Measurements from ENCODE around the gene LRRC18.

LRRC18 gene

DNA sequence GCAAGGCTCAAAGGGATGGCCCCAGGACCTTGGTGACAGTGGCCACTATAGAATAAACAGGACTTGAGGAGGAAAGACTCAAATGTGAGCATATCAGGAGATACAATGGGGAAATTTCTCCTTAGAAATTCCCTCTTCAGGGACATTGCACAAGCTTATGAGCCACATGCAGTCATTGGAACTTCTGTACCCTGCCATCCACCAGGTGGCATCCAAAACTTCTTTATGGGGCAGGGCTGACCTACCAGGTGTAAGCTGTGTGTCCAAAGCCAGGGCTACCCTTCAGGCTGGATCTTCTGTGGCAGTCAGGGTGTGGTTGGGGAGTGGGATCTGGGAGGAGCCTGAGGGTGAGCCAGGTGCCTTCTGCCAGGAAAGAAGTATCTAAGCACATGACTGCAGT, 36.6 kb upstream of the LRRC18 start:
- TF ChIP-seq, protein P1, sequence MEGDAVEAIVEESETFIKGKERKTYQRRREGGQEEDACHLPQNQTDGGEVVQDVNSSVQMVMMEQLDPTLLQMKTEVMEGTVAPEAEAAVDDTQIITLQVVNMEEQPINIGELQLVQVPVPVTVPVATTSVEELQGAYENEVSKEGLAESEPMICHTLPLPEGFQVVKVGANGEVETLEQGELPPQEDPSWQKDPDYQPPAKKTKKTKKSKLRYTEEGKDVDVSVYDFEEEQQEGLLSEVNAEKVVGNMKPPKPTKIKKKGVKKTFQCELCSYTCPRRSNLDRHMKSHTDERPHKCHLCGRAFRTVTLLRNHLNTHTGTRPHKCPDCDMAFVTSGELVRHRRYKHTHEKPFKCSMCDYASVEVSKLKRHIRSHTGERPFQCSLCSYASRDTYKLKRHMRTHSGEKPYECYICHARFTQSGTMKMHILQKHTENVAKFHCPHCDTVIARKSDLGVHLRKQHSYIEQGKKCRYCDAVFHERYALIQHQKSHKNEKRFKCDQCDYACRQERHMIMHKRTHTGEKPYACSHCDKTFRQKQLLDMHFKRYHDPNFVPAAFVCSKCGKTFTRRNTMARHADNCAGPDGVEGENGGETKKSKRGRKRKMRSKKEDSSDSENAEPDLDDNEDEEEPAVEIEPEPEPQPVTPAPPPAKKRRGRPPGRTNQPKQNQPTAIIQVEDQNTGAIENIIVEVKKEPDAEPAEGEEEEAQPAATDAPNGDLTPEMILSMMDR (IDR thresholded peaks at IDR 0.05; ENCODE audit: low read depth, low read length, poor library complexity, severe bottlenecking): peak; percentile 40
- TF ChIP-seq EZH2phosphoT487 (IDR thresholded peaks at IDR 0.05; ENCODE audit: borderline replicate concordance, low read length): no peak
- H3K27ac ChIP-seq (ENCODE audit: low read depth, low read length): no peak overlapping the region
- no peaks in the 10 kb centered on the region for H3K27me3 ChIP-seq (ENCODE audit: control insufficient read depth, low read length)
- no peaks in the 10 kb centered on the region for H3K9me3 ChIP-seq (ENCODE audit: control insufficient read depth, insufficient read depth, low read length)
- H3K9me2 ChIP-seq (replicated peaks; ENCODE audit: control insufficient read depth, low read length): no peaks in the 10 kb centered on the region
- H3K4me2 ChIP-seq (ENCODE audit: low read length): no peak overlapping the region
- no peaks in the 10 kb centered on the region for H3F3A ChIP-seq (ENCODE audit: control insufficient read depth, insufficient read depth)
- peaks cover 33% of the 10 kb centered on the region for H3K36me3 ChIP-seq (ENCODE audit: control insufficient read depth, low read length)
- H3K4me1 ChIP-seq (ENCODE audit: control insufficient read depth, low read length): no peaks in the 10 kb centered on the region
- no peaks in the 10 kb centered on the region for H4K20me1 ChIP-seq (ENCODE audit: control insufficient read depth, insufficient read depth, low read depth, low read length)
- no peaks in the 10 kb centered on the region for H3K79me2 ChIP-seq (ENCODE audit: control insufficient read depth, low read length)
- H3K4me3 ChIP-seq (ENCODE audit: low read length): no peak overlapping the region

DNA sequence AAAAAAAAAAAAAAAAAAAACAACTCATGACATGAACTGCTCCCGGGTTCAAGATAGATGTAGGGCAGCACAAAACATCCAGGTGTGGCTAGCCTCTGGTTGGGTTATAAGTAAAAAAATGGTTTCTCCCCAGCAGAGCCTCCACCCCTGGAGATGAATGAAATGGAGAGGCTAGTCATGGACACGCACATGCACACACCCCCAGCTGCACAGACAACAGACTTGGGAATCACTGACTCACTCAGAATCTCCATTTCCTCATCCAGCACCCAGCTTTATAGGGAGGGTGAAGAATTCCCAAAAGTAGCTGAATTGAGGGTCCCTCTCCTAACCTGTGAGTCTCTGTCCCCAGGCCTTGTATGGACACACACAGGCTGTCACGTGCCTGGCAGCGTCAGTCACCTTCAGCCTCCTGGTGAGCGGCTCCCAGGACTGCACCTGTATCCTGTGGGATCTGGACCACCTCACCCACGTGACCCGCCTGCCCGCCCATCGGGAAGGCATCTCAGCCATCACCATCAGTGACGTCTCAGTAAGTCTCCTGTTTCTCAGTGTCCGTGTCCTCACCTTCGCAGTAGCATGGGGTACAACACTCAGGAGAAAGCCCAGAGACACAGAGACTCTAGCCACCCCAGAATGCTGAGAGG, 35.0 kb upstream of the LRRC18 start:
- Histone ChIP-seq H3K27ac (ENCODE audit: low read depth, low read length) (no peak overlapping the region), H3K4me2 (ENCODE audit: low read length) (no peak overlapping the region), H3K79me2 (ENCODE audit: control insufficient read depth, low read length) (no peaks in the 10 kb centered on the region), H3K4me3 (ENCODE audit: low read length) (no peak overlapping the region), H3K27me3 (ENCODE audit: control insufficient read depth, low read length) (no peaks in the 10 kb centered on the region), H3F3A (ENCODE audit: control insufficient read depth, insufficient read depth) (no peaks in the 10 kb centered on the region), H3K9me3 (ENCODE audit: control insufficient read depth, insufficient read depth, low read length) (no peaks in the 10 kb centered on the region), H3K9me2 (replicated peaks; ENCODE audit: control insufficient read depth, low read length) (no peaks in the 10 kb centered on the region), H4K20me1 (ENCODE audit: control insufficient read depth, insufficient read depth, low read depth, low read length) (no peaks in the 10 kb centered on the region), H3K36me3 (ENCODE audit: control insufficient read depth, low read length) (peaks cover 41% of the 10 kb centered on the region), H3K4me1 (ENCODE audit: control insufficient read depth, low read length) (no peaks in the 10 kb centered on the region)
- no peak for TF ChIP-seq EZH2phosphoT487 (IDR thresholded peaks at IDR 0.05; ENCODE audit: borderline replicate concordance, low read length)
- TF ChIP-seq, protein P1 (IDR thresholded peaks at IDR 0.05; ENCODE audit: low read depth, low read length, poor library complexity, severe bottlenecking): no peak

DNA sequence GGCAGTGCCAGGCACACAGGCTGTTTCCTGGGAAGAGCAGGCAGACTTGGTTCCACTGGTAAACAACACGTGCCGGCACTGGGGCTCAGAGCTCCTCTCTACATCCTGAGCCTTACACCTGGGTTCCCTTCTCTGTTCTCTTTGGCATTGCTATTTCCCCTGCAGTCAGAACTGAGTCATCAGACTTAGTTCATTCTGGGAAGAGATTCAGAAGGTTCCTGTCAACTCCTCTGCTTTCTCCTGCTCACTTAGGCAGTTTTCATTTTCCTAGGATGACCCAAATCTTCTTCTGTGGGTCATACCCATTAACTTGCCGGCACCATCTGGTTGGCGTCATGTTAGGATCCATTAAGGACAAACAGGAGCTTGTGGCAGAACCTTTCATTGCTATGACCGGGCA, 33.4 kb upstream of the LRRC18 start:
- Histone ChIP-seq H3K36me3 (ENCODE audit: control insufficient read depth, low read length) (peaks cover 35% of the 10 kb centered on the region), H3K4me3 (ENCODE audit: low read length) (no peak overlapping the region), H3K79me2 (ENCODE audit: control insufficient read depth, low read length) (no peaks in the 10 kb centered on the region), H3K9me2 (replicated peaks; ENCODE audit: control insufficient read depth, low read length) (no peaks in the 10 kb centered on the region), H3K4me1 (ENCODE audit: control insufficient read depth, low read length) (no peaks in the 10 kb centered on the region), H3K9me3 (ENCODE audit: control insufficient read depth, insufficient read depth, low read length) (no peaks in the 10 kb centered on the region), H4K20me1 (ENCODE audit: control insufficient read depth, insufficient read depth, low read depth, low read length) (no peaks in the 10 kb centered on the region), H3F3A (ENCODE audit: control insufficient read depth, insufficient read depth) (no peaks in the 10 kb centered on the region), H3K27ac (ENCODE audit: low read depth, low read length) (no peak overlapping the region), H3K4me2 (ENCODE audit: low read length) (no peak overlapping the region), H3K27me3 (ENCODE audit: control insufficient read depth, low read length) (no peaks in the 10 kb centered on the region)
- no peak for TF ChIP-seq EZH2phosphoT487 (IDR thresholded peaks at IDR 0.05; ENCODE audit: borderline replicate concordance, low read length)
- TF ChIP-seq, protein P1 (IDR thresholded peaks at IDR 0.05; ENCODE audit: low read depth, low read length, poor library complexity, severe bottlenecking): no peak

All from DOHH2 (cell line).